Measurements from ENCODE around the gene CD8B. TPM values are rescaled to one million over a fixed set of nuclear protein-coding genes. Genes with fewer than 3 reads are reported as not detected.
A peak's percentile ranks its signal among the peaks of the same experiment; 100 is the strongest.

The CD8B gene
- total and polyA plus RNA-seq, 2 of the 13 experiments (the other 11 are each of a cell fraction or from before 2014, with no cell fraction given): 0.04 TPM; not detected in 1

DNA sequence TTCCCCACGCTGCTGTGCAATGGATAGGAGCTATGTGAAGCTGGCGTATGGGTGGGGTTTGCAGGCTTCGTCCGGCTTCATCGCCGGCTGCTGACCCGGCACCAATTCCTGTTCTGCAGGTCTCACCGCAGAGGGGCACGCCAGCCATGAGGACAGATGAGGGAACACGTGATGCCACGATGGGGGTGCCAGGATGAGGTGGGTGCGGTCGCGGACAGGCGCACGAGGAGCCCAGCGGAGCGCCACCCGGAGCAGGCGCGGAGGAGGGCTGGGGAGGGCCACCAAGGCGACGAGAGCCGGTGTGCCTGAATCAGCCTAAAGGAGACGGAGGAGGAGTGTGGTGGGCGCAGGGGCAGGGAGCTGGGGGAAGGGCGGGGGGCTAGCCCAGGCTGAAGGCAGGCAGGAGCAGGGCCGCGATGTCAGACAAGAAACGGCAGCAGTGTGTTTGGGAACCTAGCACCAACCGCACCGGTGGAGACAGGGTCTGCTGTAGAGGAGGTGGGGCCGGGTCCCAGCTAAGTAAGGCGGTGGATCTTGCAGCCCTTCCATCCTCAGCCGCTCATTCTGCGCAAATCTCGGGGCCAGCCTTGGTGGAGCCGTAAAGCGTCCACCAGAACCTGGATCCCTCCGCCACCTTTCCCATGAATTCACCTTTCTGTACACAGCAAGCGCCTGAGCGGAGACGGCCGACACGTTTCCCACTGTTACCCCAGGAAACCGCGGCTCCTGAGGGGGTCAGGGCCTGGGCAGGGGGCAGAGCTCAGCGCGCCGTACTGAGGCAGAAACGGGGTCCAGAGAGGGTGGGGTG is 54.0 kb downstream of the CD8B start (continued):
- TF ChIP-seq MAFG (CRISPR knock-in tag; IDR thresholded peaks at IDR 0.05): no peak
- peak; percentile 44; the same call in 1 of the 2 replicates for TF ChIP-seq ZNF292 (CRISPR knock-in tag; IDR thresholded peaks at IDR 0.05; ENCODE audit: borderline replicate concordance, low read depth)
- TF ChIP-seq TGIF2 (CRISPR knock-in tag; IDR thresholded peaks at IDR 0.05): no peak
- TF ChIP-seq TSC22D2 (CRISPR knock-in tag; IDR thresholded peaks at IDR 0.05; ENCODE audit: borderline replicate concordance): no peak
- TF ChIP-seq MED8 (CRISPR knock-in tag; IDR thresholded peaks at IDR 0.05; ENCODE audit: insufficient replicate concordance): no peak
- TF ChIP-seq ZNF274 (CRISPR knock-in tag; IDR thresholded peaks at IDR 0.05): no peak; the same call in 1 of the 2 replicates
- no peak for TF ChIP-seq CEBPB (IDR thresholded peaks at IDR 0.05; ENCODE audit: borderline replicate concordance, low read depth, low read length)
- TF ChIP-seq PAX8 (CRISPR knock-in tag; IDR thresholded peaks at IDR 0.05; ENCODE audit: borderline replicate concordance): 0 out of 2 replicates have a peak, but pooled peaks have one; percentile 30
- TF ChIP-seq ZNF460 (CRISPR knock-in tag; IDR thresholded peaks at IDR 0.05; ENCODE audit: borderline replicate concordance): no peak
- no peak for TF ChIP-seq MIER2 (CRISPR knock-in tag; IDR thresholded peaks at IDR 0.05)
- no peak for TF ChIP-seq ZNF747 (CRISPR knock-in tag; IDR thresholded peaks at IDR 0.05; ENCODE audit: borderline replicate concordance)
- 0 out of 2 replicates have a peak, but pooled peaks have one; percentile 61 for TF ChIP-seq ETV6 (CRISPR knock-in tag; conservative IDR thresholded peaks at IDR 0.05)
- TF ChIP-seq, protein P1, sequence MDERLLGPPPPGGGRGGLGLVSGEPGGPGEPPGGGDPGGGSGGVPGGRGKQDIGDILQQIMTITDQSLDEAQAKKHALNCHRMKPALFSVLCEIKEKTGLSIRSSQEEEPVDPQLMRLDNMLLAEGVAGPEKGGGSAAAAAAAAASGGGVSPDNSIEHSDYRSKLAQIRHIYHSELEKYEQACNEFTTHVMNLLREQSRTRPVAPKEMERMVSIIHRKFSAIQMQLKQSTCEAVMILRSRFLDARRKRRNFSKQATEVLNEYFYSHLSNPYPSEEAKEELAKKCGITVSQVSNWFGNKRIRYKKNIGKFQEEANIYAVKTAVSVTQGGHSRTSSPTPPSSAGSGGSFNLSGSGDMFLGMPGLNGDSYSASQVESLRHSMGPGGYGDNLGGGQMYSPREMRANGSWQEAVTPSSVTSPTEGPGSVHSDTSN (CRISPR knock-in tag; IDR thresholded peaks at IDR 0.05): no peak
- no peak for TF ChIP-seq ZNF577 (CRISPR knock-in tag; IDR thresholded peaks at IDR 0.05; ENCODE audit: borderline replicate concordance, low read depth)
- peak; percentile 26; the same call in 1 of the 2 replicates for TF ChIP-seq NAIF1 (CRISPR knock-in tag; IDR thresholded peaks at IDR 0.05; ENCODE audit: borderline replicate concordance)
- TF ChIP-seq CENPT (CRISPR knock-in tag; IDR thresholded peaks at IDR 0.05; ENCODE audit: low read depth): 0 out of 2 replicates have a peak, but pooled peaks have one; percentile 62
- TF ChIP-seq, protein P2, sequence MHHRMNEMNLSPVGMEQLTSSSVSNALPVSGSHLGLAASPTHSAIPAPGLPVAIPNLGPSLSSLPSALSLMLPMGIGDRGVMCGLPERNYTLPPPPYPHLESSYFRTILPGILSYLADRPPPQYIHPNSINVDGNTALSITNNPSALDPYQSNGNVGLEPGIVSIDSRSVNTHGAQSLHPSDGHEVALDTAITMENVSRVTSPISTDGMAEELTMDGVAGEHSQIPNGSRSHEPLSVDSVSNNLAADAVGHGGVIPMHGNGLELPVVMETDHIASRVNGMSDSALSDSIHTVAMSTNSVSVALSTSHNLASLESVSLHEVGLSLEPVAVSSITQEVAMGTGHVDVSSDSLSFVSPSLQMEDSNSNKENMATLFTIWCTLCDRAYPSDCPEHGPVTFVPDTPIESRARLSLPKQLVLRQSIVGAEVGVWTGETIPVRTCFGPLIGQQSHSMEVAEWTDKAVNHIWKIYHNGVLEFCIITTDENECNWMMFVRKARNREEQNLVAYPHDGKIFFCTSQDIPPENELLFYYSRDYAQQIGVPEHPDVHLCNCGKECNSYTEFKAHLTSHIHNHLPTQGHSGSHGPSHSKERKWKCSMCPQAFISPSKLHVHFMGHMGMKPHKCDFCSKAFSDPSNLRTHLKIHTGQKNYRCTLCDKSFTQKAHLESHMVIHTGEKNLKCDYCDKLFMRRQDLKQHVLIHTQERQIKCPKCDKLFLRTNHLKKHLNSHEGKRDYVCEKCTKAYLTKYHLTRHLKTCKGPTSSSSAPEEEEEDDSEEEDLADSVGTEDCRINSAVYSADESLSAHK (CRISPR knock-in tag; IDR thresholded peaks at IDR 0.05; ENCODE audit: borderline replicate concordance): no peak
- TF ChIP-seq TCF12 (IDR thresholded peaks at IDR 0.05): no peak
- peak; percentile 67; the same call in 1 of the 2 replicates for TF ChIP-seq TCF12 (CRISPR knock-in tag; IDR thresholded peaks at IDR 0.05)
- TF ChIP-seq DNMT1 (CRISPR knock-in tag; IDR thresholded peaks at IDR 0.05): no peak
- TF ChIP-seq NFATC3 (CRISPR knock-in tag; IDR thresholded peaks at IDR 0.05): 0 out of 2 replicates have a peak, but pooled peaks have one; percentile 65
- no peak for TF ChIP-seq NR2F1 (CRISPR knock-in tag; IDR thresholded peaks at IDR 0.05)
- TF ChIP-seq MZF1 (CRISPR knock-in tag; IDR thresholded peaks at IDR 0.05; ENCODE audit: borderline replicate concordance): no peak
- peak; percentile 8; the same call in 1 of the 2 replicates for TF ChIP-seq BCL6 (CRISPR knock-in tag; IDR thresholded peaks at IDR 0.05)
- 0 out of 2 replicates have a peak, but pooled peaks have one; percentile 80 for TF ChIP-seq CHCHD3 (CRISPR knock-in tag; IDR thresholded peaks at IDR 0.05)
